Activated naive CD4-positive, alpha-beta T cell treated with anti-CD3 and anti-CD28 coated beads, Interleukin-2, amount 50 U/mL, for 72 hours (primary cell): ENCODE data around the gene SIN3A. TPM values are rescaled to one million over a fixed set of nuclear protein-coding genes. Genes with fewer than 3 reads are reported as not detected.
"Not testable (repeated sequence)": the region's sequence is repeated elsewhere in the genome, so short reads cannot be mapped to it uniquely, and the experiment has no call there.

Experiments used
- ATAC-seq, 2 donors: fragments of 150-1000 bp; cut with Tn5 transposase; 2 replicates each; pipeline ENCODE4 v1.10.0; 2021; ENCODE audit warnings: mild to moderate bottlenecking in 2 of 2, moderate library complexity in 2 of 2
- DNase-seq, 2 donors: peaks; one replicate each; pipeline ENCODE4 v3.0.0; 2021 to 2022; ENCODE audit warnings: low spot score in 2 of 2
- H3K27ac Mint-ChIP-seq, 2 donors: one replicate each; pipeline ENCODE4 v1.8.0; 2022; ENCODE audit warnings: mild to moderate bottlenecking in 2 of 2, mixed read lengths in 2 of 2
- H3K36me3 Mint-ChIP-seq, 2 donors: one replicate each; pipeline ENCODE4 v1.8.0; 2022; ENCODE audit warnings: mixed read lengths in 2 of 2
- H3K9me3 Mint-ChIP-seq, 2 donors: one replicate each; pipeline ENCODE4 v1.8.0; 2022; ENCODE audit warnings: mixed read lengths in 2 of 2
- total RNA-seq, 2 donors: library from RNA; stranded (reverse); gene quantifications; one replicate each; pipeline ENCODE4 v1.2.3, GENCODE V29; 2022

Gene SIN3A
- total RNA-seq = 100 to 1,000 TPM; 104 to 123 TPM

DNA sequence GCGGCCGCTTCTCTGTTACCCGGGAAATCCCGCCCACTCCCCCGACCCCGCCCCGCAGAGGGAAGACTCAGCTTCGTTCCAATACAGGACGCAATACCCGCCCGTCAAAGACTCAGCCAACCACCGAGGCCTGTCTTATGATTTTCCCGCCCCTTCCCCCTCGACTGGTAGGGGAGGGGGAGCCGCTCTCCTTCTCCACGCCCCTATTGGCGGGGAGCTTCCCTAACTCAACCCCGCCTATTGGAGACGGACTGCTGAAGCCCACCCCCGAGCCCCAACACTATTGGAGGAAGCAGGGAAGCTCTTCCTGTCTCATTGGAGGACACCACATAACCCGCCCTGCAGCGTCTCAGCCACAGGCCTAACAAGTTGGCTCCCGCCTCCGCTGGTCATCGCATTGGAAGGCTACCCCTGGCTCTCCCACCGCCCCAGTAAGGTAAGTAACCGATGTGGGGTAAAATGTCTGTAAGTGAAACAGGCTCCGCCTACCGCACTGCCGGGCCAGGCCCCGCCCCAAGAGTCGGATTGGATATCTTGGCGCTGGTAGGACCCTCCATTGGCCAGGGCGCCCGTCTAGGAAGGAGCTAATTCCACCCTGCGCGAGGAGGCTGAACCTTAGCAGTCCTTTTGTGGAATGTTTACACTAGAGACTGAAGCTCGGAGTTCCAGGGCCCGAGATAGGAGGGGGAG, at the start of gene SIN3A:
Gene SIN3A (minus strand): TSS at position 17 of the 690 bp plus-strand sequence. CDS start 21,315 bp downstream, outside the sequence.
- H3K9me3 Mint-ChIP-seq = no peaks in the 10 kb centered on the region
- H3K36me3 Mint-ChIP-seq = peaks cover 22 to 30% of the 10 kb centered on the region in 2 donors
- peak; percentile 63 to 64 for ATAC-seq
- peak; percentile 92 to 99 for DNase-seq
- H3K27ac Mint-ChIP-seq = peak within 1 kb of the TSS; percentile 90 to 99

DNA sequence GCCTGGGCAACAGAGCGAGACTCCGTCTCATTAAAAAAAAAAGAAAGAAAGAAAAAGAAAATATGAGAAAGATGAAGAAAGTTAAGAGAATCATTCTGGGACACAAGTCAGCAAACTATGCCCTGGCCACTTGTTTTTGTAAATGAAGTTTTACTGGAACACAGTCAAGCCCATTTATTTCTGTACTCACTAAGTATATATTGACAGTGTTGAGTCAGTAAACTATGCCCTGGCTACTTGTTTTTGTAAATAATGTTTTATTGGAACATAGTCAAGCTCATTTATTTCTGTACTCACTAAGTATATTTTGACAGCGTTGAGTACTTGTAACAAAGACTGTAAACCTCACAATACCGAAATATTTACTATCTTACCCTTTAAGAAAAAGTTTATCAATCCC, 42.2 kb upstream of the SIN3A start:
- H3K27ac Mint-ChIP-seq = no peak overlapping the region
- DNase-seq = no peak
- H3K36me3 Mint-ChIP-seq = no peaks in the 10 kb centered on the region
- no peak for ATAC-seq
- H3K9me3 Mint-ChIP-seq = no peaks in the 10 kb centered on the region

DNA sequence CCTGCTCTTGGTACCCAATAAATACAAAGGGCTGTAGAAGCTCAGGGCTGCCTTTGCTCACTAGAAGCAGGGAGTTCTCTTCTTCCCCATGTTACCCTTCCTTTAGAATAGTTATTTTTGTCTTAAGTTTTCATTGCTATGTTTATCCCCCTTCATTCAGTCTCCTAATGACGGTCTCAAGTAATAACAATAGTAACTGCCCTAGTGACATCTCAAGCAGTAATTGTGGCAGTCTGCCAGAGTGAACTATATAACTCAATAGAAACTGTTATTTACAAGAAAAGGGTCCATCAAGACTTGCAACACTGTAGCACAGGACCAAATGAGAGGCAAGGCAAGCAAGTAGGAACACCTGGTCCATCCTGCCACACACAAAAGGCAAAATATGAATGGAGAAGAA, 32.5 kb upstream of the SIN3A start:
- Mint-ChIP-seq H3K9me3 (no peaks in the 10 kb centered on the region), H3K27ac (peak overlapping the region in 1 of 2 donors; percentile 29)

DNA sequence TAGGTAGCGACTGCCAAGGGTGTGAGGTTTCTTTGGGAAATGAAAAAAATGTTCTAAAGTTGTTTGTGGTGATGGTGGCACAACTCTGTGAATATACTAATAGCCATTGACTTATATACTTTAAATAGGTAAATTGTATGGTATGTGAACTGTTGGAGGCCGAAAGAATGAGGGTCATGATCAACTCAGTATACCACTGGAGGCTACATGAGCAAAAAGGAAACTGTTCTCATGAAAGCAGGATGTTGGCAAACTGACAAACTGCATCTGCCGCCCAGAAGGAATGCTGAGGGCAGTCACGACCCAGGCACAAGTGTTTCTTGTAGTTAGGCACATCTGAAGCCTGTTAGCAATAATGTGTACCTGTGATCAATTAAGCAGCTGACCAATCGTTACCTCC, 32.1 kb upstream of the SIN3A start:
- DNase-seq, ATAC-seq, H3K36me3 Mint-ChIP-seq, H3K27ac Mint-ChIP-seq, H3K9me3 Mint-ChIP-seq: not testable (repeated sequence)

More for the DNA sequence above, 32.5 kb upstream of the SIN3A start:
- ATAC-seq (no peak), DNase-seq (no peak)
- no peaks in the 10 kb centered on the region for H3K36me3 Mint-ChIP-seq

DNA sequence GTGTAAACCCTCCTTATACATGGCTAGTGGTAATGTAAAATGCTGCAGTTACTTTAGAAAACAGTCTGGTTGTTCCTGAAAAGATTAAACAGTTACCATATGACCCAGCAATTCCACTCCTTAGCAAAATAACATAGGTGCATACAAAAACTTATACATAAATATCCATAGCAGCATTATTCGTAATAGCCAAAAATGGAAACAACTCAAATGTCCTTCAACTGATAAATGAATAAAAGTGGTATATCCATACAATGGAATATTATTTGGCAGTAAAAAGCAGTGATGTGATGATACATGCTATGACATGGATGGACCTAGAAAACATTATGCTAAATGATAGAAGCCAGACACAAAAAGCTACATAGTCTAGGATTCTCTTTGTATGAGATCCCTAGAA, 31.6 kb upstream of the SIN3A start:
- Mint-ChIP-seq H3K27ac (no peak overlapping the region), H3K9me3 (no peaks in the 10 kb centered on the region), H3K36me3 (no peaks in the 10 kb centered on the region)
- DNase-seq = no peak
- ATAC-seq = no peak

DNA sequence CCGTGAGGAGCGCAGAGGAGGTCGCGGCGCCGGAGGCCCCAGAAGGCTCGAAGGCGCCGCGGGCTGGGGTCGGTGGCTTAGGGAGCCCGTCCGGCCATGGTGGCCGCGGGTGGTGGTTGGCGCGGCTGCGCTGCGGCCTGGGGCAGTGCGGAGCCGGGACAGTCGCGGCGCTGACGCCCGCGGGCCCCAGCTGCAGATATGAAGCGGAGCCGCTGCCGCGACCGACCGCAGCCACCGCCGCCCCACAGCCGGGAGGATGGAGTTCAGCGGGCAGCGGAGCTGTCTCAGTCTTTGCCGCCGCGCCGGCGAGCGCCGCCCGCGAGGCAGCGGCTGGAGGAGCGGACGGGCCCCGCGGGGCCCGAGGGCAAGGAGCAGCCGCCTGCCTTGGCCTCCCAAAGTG, 29.0 kb upstream of the SIN3A start:
- not testable (repeated sequence) for H3K9me3 Mint-ChIP-seq, DNase-seq, H3K27ac Mint-ChIP-seq, ATAC-seq, H3K36me3 Mint-ChIP-seq

DNA sequence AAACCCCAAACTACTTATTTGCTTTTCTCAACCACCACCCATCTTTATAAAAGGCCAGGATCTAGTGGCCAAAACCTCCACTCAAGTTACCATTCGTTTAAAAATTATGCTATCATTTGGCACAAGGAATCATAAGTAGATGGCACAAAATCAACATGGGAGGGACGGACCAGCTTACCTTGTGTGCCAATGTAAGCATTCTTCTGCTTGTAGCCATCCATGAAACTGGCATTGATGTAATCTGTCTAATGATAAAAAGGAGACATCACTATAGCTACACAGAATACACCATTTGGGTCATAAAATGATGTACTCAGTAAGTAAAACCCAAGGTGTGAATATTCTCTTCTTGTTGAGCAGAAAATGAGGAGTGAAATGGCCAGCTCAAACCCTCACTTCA, 28.2 kb upstream of the SIN3A start:
- Mint-ChIP-seq H3K9me3 (no peaks in the 10 kb centered on the region), H3K27ac (peak overlapping the region in 1 of 2 donors; percentile 53), H3K36me3 (no peaks in the 10 kb centered on the region)
- no peak for ATAC-seq
- no peak for DNase-seq

DNA sequence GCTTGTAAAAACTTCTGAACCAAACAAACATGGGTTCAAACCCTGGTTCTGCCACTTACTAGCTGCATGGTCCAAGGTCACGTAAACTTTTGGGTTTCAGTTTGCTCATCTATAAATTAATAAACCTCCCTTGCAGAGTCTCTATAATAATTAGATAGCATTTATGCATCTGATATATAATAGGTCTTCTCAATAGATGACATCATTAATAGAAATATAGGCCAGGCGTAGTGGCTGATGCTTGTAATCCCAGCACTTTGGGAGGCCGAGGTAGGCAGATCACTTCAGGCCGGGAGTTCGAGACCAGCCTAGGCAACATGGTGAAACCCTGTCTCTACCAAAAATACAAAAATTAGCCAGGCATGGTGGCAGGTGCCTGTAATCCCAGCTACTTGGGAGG, 25.6 kb upstream of the SIN3A start:
- ATAC-seq, H3K9me3 Mint-ChIP-seq, H3K36me3 Mint-ChIP-seq, DNase-seq, H3K27ac Mint-ChIP-seq: not testable (repeated sequence)

DNA sequence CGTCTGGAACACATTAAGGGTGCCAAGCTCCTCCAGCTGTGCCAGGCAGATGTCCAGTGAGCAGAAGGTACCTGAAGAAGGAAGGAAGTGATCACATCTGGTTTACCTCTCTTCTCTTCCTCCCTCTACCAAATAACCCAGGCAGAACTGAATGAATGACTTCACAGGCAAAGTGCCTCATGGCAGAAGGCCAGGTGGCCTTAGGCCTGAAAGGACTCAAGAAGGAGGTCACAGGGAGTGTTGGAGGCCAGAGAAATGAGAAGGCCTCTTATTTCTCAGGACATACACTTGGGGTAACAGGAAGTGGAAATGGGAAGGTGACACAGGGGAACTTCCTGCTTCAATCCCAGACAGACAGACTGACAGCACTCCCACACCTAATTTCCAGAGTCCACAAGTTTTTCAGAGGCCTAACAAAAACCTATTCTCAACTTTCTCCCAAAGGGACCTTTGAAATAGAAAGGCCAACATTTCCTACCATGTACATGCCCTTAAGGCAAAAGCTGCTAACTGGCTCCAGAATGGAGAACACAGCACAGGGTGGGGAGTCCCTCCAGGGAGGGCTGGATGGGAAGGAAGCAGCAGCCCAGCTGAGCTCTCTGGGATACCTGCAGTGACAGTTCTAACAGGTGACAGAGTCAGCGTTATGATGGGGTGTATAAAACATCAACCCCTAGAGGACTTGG, 17.6 kb upstream of the SIN3A start:
- H3K9me3 Mint-ChIP-seq = no peaks in the 10 kb centered on the region
- ATAC-seq = no peak
- DNase-seq = no peak
- H3K36me3 Mint-ChIP-seq = peaks cover 0 to 4% of the 10 kb centered on the region in 2 donors
- peak overlapping the region in 1 of 2 donors; percentile 36 for H3K27ac Mint-ChIP-seq

DNA sequence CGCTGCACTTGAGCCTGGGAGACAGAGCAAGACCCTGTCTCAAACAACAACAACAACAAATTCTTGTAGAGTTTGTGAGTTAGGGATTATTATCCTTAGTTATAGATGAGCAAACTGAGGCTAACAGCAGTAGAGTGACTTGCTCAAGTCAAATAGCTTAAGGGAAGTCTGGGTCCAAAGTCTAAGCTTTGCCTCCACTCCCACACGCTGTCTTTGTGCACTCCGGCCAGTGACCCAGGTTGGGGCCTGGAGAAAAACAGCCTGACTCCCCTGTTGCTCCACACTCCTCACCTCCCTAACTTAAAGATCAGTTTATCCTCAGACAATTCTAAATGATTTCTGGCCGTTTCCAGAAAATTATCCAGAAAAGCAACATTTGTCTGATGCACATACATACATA, 9.2 kb upstream of the SIN3A start:
- H3K27ac Mint-ChIP-seq = no peak overlapping the region

DNA sequence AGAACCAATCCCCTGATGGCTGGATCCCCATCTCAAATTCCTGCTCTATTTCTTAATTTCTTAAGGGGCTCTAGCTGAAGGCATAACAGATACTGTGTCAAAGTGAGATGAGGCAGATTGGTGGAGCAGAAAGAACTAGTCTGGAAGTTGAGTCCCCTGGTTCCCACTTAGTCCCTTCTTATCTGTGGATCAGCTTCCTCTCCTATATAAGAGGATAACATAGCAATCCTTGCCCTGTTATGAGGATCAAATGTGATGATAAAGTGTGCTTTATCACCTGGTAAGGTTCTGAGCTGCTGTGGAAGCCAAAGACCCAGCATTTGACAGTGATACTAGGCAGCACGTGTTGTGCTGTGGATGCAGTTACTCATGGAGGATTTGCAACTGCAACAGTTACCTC, 8.1 kb upstream of the SIN3A start:
- DNase-seq = no peak
- Mint-ChIP-seq H3K9me3 (no peaks in the 10 kb centered on the region), H3K36me3 (peaks cover 0 to 5% of the 10 kb centered on the region in 2 donors), H3K27ac (no peak overlapping the region)
- no peak for ATAC-seq

More for the DNA sequence above, 9.2 kb upstream of the SIN3A start:
- no peak for DNase-seq
- H3K9me3 Mint-ChIP-seq = no peaks in the 10 kb centered on the region
- no peak for ATAC-seq
- H3K36me3 Mint-ChIP-seq = peaks cover 0 to 5% of the 10 kb centered on the region in 2 donors

DNA sequence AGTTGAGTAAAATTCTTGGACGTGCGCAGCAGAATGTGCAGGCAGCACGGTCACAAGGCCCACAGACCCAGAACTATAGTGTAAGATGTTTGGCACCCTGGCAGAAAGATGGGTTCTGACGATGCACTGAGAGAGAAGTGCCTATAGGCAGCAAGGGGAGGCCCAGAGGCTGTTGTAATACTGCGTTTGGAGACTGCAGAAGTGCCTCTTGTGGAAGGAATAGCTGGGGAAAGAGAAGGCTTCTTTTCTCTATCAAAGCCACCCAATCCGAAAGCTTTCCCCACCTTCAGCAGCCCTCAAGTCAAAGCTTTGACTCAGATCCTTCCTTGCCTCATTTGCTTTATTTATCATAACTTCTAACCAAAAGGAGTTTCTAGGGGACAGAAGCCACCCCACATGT, 5.2 kb upstream of the SIN3A start:
- peak overlapping the region in 1 of 2 donors; percentile 90 for H3K27ac Mint-ChIP-seq
- DNase-seq (no peak), ATAC-seq (no peak)
- H3K9me3 Mint-ChIP-seq = no peaks in the 10 kb centered on the region
- peaks cover 11 to 26% of the 10 kb centered on the region in 2 donors for H3K36me3 Mint-ChIP-seq

DNA sequence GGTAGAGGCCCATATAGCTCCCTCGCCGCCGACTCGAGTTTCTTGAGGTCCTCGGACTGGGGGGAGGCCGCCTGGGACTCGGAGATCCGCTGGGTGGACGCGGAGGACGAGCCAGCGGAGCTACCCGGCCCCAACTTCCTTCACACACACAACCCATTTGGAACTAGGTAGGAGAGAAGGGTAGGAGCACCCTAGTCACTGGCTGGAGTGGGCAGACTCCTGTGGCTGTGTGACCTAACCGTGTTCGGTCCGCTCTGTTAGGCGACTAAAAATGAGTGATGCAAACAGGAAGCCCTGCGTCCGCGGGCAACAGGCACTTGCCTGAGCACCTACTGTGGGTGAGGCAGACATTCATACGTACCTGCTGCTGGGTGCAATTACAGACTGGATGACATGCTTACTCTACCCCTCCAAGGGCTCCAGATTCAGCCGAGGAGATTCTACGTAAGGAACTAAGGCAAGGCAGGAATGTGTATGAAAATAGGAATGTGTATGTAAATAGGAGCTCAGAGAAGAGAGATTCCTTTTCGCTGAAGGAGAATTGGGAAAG, 4.6 kb upstream of the SIN3A start:
- peak overlapping the region; percentile 63 to 90 for H3K27ac Mint-ChIP-seq
- peaks cover 11 to 26% of the 10 kb centered on the region in 2 donors for H3K36me3 Mint-ChIP-seq
- peak; percentile 60 to 82 for DNase-seq
- no peaks in the 10 kb centered on the region for H3K9me3 Mint-ChIP-seq
- ATAC-seq = peak in 1 of 2 donors; percentile 11

DNA sequence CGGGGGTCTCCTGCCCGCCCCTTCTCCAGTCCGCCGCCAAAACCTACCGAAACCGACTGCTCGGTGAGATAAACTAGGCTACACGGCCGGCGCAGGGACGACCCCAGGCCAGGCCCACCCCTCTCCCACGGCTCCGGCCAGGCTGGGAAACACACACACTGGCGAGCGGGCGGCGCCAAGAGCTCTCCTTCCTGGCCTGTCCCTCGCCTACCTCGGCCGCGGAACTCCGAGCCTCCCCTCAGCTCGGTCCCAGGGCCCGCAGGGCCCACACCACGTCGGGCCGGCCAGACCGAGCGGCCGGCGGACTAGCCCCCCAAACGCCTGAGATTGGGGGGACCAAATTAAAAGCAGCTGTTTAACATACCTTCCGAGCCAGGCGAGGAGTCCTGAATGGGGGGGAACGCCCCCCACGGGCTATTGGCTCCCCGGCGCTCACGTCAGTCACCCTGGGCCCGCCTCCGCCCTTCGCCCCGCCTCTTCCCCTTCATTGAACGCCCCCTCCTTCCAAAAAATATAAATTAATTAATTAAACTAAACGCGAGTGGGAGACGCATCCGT, 4.0 kb upstream of the SIN3A start:
- Mint-ChIP-seq H3K27ac (peak overlapping the region; percentile 63 to 90), H3K36me3 (peaks cover 11 to 27% of the 10 kb centered on the region in 2 donors), H3K9me3 (no peaks in the 10 kb centered on the region)
- DNase-seq (peak; percentile 83 to 89), ATAC-seq (peak in 1 of 2 donors; percentile 13)

DNA sequence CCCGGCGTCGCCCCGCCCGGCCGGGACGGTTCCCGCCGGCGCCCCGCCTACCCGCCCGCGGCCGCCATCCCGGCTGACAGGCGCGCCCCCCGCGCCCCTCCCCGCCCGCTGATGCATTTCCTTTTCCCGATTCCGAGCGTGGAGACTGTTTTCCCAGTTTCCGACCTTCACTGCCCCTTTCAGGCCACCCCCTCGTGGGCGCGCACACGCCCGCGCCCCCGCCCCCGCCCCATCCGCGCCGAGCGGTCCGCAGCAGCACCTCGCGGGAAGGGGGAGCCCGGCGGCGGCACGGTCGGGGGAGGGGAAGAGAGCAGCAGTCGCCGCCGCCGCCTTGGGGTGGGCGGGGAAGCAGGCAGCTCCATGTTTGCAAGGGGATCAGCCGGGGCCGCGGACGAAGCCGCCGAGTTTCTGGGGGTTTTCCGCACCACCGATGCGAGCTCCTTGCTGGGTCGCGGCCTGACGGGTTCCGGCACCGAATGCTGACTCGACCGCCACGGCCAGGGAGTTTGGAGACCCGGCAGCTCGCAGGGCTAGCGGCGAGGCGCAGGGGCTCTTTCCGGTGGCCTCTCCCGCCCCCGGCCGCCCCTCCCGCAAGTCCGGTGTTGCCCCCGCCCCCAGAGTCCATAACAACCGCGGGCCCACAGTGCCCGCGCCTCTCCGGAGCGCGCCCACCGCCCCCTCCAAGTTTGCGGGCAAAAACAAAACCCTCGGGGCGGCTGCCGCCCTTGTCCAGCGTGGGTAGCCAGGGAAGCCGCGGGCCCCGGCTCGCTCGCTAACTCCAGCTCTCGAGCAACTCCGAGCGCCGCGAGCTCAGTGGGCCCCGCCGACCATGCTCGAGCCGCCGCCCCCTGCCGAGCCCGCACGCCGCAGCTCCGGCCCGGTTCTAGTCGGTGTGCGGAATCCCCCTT, 3.2 kb upstream of the SIN3A start:
- Mint-ChIP-seq H3K9me3 (no peaks in the 10 kb centered on the region), H3K27ac (peak overlapping the region; percentile 63 to 90), H3K36me3 (peaks cover 11 to 30% of the 10 kb centered on the region in 2 donors)
- ATAC-seq (no peak), DNase-seq (peak; percentile 78 to 86)
